Measurements from ENCODE around the gene CRK. TPM values are rescaled to one million over a fixed set of nuclear protein-coding genes. Genes with fewer than 3 reads are reported as not detected.
"Not testable (repeated sequence)": the region's sequence is repeated elsewhere in the genome, so short reads cannot be mapped to it uniquely, and the experiment has no call there.

CRK gene
- polyA plus RNA-seq, 1 experiment = 110 TPM

DNA sequence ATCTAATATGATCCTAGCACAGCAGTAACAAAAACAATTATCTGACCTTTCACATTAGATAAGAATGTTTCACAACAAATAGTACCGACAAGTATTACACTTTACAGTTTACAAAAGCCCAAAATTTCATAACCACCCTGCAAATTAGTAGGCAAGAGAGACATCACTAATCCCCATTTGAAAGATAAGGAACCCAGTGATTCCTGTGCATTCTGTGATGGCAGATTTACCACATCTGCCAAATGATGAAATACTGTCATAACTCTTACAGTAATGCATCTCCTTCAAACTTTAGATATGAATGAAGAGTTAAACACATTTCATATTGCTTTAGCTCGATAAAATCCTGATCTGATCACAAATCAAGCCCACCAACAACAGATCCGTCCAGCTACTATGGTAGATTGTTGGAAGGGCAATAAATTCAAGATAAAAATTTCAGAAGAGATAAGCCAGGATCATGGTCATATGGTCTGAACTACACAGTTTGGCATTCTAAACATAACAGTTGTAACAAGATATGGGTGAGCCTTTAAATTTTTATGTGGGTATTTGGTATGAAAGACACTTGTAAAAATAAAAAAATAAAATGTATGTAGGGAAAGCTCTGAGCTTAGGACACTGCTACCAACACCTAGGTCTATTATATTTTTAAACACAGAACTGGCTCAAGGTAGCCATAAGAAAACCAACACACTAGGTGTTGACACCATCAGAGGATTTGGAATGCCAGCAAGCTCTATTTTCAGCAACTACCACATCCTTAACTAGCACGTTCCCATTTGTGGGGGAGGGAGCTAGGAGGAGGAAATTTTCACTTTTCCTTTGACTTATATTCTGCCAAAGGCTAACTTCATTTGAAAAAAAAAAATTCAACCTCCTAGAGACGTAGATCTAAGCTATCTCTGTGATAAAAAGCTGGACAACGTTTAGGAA lies 65.3 kb downstream of the CRK start:
- no peak overlapping the region for H3K27ac ChIP-seq (ENCODE audit: low read depth, low read length)
- ChIA-PET CTCF (interaction anchor here (1.2 to 6.4 kb wide), 2 partner anchors 25 to 29 kb away, joined by 4 to 68 read pairs; no protein-coding TSS in a partner anchor), POLR2A (interaction anchor here (0.7 to 1.3 kb wide), 2 partner anchors 9 to 23 kb away, joined by 3 to 5 read pairs; partner anchors contain the start of gene YWHAE)
- no peaks in the 10 kb centered on the region for H3K9me3 ChIP-seq (ENCODE audit: control insufficient read depth, insufficient read depth, low read length)
- TF ChIP-seq, protein P1, sequence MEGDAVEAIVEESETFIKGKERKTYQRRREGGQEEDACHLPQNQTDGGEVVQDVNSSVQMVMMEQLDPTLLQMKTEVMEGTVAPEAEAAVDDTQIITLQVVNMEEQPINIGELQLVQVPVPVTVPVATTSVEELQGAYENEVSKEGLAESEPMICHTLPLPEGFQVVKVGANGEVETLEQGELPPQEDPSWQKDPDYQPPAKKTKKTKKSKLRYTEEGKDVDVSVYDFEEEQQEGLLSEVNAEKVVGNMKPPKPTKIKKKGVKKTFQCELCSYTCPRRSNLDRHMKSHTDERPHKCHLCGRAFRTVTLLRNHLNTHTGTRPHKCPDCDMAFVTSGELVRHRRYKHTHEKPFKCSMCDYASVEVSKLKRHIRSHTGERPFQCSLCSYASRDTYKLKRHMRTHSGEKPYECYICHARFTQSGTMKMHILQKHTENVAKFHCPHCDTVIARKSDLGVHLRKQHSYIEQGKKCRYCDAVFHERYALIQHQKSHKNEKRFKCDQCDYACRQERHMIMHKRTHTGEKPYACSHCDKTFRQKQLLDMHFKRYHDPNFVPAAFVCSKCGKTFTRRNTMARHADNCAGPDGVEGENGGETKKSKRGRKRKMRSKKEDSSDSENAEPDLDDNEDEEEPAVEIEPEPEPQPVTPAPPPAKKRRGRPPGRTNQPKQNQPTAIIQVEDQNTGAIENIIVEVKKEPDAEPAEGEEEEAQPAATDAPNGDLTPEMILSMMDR (IDR thresholded peaks at IDR 0.05; ENCODE audit: low read depth, low read length) = no peak
- no peak for DNase-seq (ENCODE audit: low read depth, low spot score)
- H3K27me3 ChIP-seq (ENCODE audit: control insufficient read depth, insufficient read depth, low read length) = no peaks in the 10 kb centered on the region
- H3K4me3 ChIP-seq (ENCODE audit: low read depth, low read length) = no peak overlapping the region

DNA sequence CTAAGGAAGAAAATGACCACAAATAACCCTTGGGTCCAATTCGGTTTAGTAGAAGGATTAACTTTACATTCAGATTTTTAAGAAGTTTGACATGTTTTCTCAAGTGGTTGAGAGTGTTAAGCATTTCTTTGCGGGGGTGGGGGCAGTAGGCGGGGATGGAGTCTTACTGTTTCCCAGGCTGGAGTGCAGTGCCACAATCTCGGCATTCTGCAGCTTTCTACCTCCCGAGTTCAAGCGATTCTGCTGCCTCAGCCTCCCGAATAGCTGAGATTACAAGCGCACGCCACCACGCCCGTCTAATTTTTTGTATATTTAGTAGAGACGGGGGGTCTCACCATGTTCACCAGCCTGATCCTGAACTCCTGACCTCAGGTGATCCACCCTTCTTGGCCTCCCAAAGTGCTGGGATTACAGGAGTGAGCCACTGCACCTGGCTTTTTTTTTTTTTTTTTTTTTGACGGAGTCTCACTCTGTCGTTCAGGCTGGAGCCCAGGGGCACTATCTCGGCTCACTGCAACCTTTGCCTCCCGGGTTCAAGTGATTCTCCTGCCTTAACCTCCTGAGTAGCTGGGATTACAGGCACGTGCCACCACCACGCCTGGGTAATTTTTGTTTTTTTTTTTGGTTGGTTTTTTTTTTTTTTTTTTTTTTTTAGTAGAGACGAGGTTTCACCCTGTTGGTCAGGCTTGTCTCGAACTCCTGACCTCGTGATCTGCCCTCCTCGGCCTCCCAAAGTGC lies 68.4 kb downstream of the CRK start:
- H3K27ac ChIP-seq (ENCODE audit: low read depth, low read length); H3K27me3 ChIP-seq (ENCODE audit: control insufficient read depth, insufficient read depth, low read length); DNase-seq (ENCODE audit: low read depth, low spot score); H3K9me3 ChIP-seq (ENCODE audit: control insufficient read depth, insufficient read depth, low read length); H3K4me3 ChIP-seq (ENCODE audit: low read depth, low read length): not testable (repeated sequence)
- ChIA-PET POLR2A (interaction anchor here (0.7 kb wide), 1 partner anchor 18 kb away, joined by 4 read pairs; no protein-coding TSS in a partner anchor), CTCF (interaction anchor here (4.7 kb wide), 1 partner anchor 22 kb away, joined by 21 read pairs; no protein-coding TSS in a partner anchor)

DNA sequence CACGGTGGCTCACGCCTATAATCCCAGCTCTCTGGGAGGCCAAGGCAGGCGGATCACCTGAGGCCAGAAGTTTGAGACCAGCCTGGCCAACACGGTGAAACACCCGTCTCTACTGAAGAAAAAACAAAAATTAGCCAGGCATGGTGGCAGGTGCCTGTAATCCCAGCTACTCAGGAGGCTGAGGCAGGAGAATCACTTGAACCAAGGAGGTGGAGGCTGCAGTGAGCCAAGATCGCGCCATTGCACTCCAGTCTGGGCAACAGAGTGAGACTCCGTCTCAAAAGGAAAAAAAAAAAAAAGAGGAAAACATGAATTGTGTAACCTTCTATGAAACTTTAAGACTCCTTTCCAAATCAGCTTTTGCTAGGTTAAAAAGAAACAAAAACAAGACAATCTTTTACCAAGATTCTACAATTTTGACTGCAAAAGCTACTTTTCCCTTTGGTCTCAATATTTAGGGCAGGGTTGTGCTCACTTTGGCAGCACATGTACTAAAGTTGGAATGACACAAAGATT lies 69.3 kb downstream of the CRK start:
- not testable (repeated sequence) for DNase-seq (ENCODE audit: low read depth, low spot score); H3K27ac ChIP-seq (ENCODE audit: low read depth, low read length); H3K9me3 ChIP-seq (ENCODE audit: control insufficient read depth, insufficient read depth, low read length); H3K4me3 ChIP-seq (ENCODE audit: low read depth, low read length); H3K27me3 ChIP-seq (ENCODE audit: control insufficient read depth, insufficient read depth, low read length)
- CTCF ChIA-PET = interaction anchor here (4.7 kb wide), 1 partner anchor 21 kb away, joined by 21 read pairs; no protein-coding TSS in a partner anchor
- POLR2A ChIA-PET = interaction anchor here (0.5 kb wide), 1 partner anchor 13 kb away, joined by 5 read pairs; the partner anchor contains the start of gene YWHAE

DNA sequence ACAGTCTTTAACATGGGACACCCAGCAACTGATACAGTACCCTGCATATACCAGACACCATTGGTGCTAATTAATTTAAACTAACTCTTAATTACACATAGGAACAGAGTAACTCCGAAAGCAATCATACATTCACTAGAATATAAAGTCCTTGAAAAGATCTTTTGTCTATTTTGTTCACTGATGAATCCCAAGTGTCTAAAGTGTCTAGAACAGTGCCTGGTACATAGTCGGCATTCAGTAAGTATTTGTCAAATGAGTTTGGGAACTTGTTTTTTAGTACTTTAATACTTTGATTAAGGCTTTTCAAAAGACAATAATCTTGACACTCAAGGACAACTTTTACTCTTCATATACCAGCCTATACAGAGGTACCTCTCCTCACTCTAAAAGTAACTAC lies 69.8 kb downstream of the CRK start:
- ChIA-PET CTCF (interaction anchor here (4.7 kb wide), 1 partner anchor 21 kb away, joined by 21 read pairs; no protein-coding TSS in a partner anchor), POLR2A (interaction anchor here (0.5 to 0.6 kb wide), 2 partner anchors 14 to 72 kb away, joined by 3 to 5 read pairs; partner anchors contain the start of gene YWHAE)
- H3K9me3 ChIP-seq (ENCODE audit: control insufficient read depth, insufficient read depth, low read length) = no peaks in the 10 kb centered on the region
- TF ChIP-seq, protein P1 (IDR thresholded peaks at IDR 0.05; ENCODE audit: low read depth, low read length) = no peak
- no peak overlapping the region for H3K27ac ChIP-seq (ENCODE audit: low read depth, low read length)
- DNase-seq (ENCODE audit: low read depth, low spot score) = no peak
- no peaks in the 10 kb centered on the region for H3K27me3 ChIP-seq (ENCODE audit: control insufficient read depth, insufficient read depth, low read length)
- no peak overlapping the region for H3K4me3 ChIP-seq (ENCODE audit: low read depth, low read length)

DNA sequence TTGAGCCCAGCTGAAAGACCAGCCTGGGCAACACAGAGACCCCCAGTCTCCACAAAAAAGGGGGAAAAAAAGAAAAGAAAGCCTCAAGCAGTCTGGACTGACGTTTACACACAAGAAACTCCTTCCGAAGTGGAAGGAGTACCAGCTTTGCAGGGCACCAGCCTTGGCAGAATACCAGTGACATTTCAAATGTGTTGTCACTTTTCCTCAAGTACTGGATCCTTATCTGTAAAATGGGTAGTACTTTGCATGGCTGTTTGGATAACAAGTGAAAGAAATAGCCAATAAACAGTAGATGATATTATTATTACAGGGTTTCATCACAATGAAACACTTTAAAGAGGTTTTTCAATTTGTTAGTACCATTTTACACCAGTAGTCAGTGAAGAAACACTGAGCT lies 70.2 kb downstream of the CRK start:
- no peak for DNase-seq (ENCODE audit: low read depth, low spot score)
- H3K9me3 ChIP-seq (ENCODE audit: control insufficient read depth, insufficient read depth, low read length) = no peaks in the 10 kb centered on the region
- H3K27me3 ChIP-seq (ENCODE audit: control insufficient read depth, insufficient read depth, low read length) = no peaks in the 10 kb centered on the region
- peak overlapping the region; percentile 11 for H3K27ac ChIP-seq (ENCODE audit: low read depth, low read length)
- TF ChIP-seq, protein P1 (IDR thresholded peaks at IDR 0.05; ENCODE audit: low read depth, low read length) = no peak
- CTCF ChIA-PET = interaction anchor here (4.7 kb wide), 1 partner anchor 20 kb away, joined by 21 read pairs; no protein-coding TSS in a partner anchor
- no peak overlapping the region for H3K4me3 ChIP-seq (ENCODE audit: low read depth, low read length)
- POLR2A ChIA-PET = interaction anchor here (0.6 kb wide), 1 partner anchor 72 kb away, joined by 3 read pairs; no protein-coding TSS in a partner anchor
